Measurements from ENCODE around the gene NEUROD1. TPM values are rescaled to one million over a fixed set of nuclear protein-coding genes. Genes with fewer than 3 reads are reported as not detected.
A peak's percentile ranks its signal among the peaks of the same experiment; 100 is the strongest.

Gene NEUROD1
- total RNA-seq, 1 donor from 2014 or later, result not detected

DNA sequence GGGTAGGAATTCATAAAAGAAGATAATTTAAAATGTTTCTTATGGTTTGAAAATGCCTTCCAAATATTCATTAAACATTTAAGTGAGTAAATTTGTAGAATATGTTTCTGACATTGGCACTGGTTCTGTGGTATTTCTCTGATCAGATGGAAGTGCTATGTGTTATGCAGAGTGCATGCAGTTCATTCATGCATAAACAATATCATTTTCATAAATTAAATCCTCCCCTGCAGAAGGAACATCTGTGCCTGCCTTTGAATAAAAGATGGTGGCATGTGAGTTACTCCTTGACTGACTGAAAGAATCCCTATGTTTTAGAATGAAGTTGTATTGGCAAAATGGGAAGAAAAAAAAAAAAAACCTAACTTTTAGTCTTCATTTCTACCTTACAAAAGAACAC lies 5.9 kb downstream of the NEUROD1 start:
- intact Hi-C loops (cut with micrococcal nuclease), result no loop called here

DNA sequence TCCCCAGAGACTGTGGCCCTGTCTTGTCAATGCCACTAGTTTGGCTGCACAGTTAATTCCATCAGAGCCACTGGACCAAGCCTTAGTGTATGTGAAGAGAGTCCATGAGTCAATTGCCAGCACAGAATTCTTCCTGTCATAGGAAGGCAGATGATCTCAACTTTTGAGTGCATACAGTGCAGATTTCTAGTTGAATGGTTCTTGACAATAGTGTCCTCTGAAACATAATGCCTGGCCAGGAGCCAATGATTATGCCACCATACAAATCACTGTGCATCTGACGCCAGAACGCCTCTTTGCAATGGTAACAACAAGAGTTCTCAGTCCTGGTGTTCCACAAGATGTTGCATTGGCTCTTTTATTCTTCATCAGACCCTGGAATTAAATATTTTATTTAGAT lies 7.1 kb downstream of the NEUROD1 start:
- Mint-ChIP-seq H3K4me3 (ENCODE audit: low read depth) (no peak overlapping the region), H3K36me3 (ENCODE audit: low read depth) (no peaks in the 10 kb centered on the region), H3K9me3 (no peaks in the 10 kb centered on the region), H3K4me1 (ENCODE audit: low read depth) (peaks cover 6% of the 10 kb centered on the region), H3K27ac (no peak overlapping the region), H3K27me3 (ENCODE audit: low read depth) (peaks cover 64% of the 10 kb centered on the region)
- intact Hi-C loops (cut with micrococcal nuclease), result no loop called here
- DNase-seq (ENCODE audit: low spot score), result no peak

More for the DNA sequence above, 5.9 kb downstream of the NEUROD1 start:
- Mint-ChIP-seq H3K4me1 (ENCODE audit: low read depth) (peaks cover 10% of the 10 kb centered on the region), H3K36me3 (ENCODE audit: low read depth) (peaks cover 5% of the 10 kb centered on the region), H3K4me3 (ENCODE audit: low read depth) (no peak overlapping the region), H3K27ac (no peak overlapping the region), H3K9me3 (peaks cover 9% of the 10 kb centered on the region), H3K27me3 (ENCODE audit: low read depth) (peaks cover 65% of the 10 kb centered on the region)
- no peak for DNase-seq (ENCODE audit: low spot score)

- peaks cover 60% of the 10 kb centered on the region for H3K27me3 Mint-ChIP-seq (ENCODE audit: low read depth)
- intact Hi-C loops (cut with micrococcal nuclease), result no loop called here
- no peak overlapping the region for H3K4me3 Mint-ChIP-seq (ENCODE audit: low read depth)
- DNase-seq (ENCODE audit: low spot score), result no peak
- H3K27ac Mint-ChIP-seq, result no peak overlapping the region
- peaks cover 1% of the 10 kb centered on the region for H3K4me1 Mint-ChIP-seq (ENCODE audit: low read depth)
- H3K9me3 Mint-ChIP-seq, result no peaks in the 10 kb centered on the region
- no peaks in the 10 kb centered on the region for H3K36me3 Mint-ChIP-seq (ENCODE audit: low read depth)
Measured at GRCh38 chr2:181672255-181673008, 7.9 kb downstream of the NEUROD1 start.

DNA sequence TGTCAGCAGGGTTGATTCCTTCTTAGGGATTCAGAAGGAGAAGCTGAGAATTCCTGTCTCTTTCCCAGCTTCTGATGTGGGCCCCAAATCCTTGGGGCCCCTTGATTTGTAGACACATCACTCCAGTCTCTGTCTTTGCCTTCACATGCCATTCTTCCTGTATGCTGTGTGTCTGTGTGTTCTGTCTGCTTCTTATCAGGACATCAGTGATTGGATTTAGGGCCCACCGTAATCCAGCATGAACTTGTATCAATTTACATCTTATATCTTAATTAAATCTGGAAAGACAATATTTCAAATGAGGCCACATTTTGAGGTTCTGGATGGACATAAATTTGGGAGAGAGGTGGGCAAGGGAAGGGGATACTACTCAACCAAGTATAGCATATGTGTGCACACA lies 9.7 kb downstream of the NEUROD1 start:
- Mint-ChIP-seq H3K9me3 (no peaks in the 10 kb centered on the region), H3K27me3 (ENCODE audit: low read depth) (peaks cover 56% of the 10 kb centered on the region), H3K27ac (no peak overlapping the region), H3K36me3 (ENCODE audit: low read depth) (no peaks in the 10 kb centered on the region), H3K4me3 (ENCODE audit: low read depth) (no peak overlapping the region), H3K4me1 (ENCODE audit: low read depth) (peaks cover 1% of the 10 kb centered on the region)
- intact Hi-C loops (cut with micrococcal nuclease), result no loop called here
- no peak for DNase-seq (ENCODE audit: low spot score)

DNA sequence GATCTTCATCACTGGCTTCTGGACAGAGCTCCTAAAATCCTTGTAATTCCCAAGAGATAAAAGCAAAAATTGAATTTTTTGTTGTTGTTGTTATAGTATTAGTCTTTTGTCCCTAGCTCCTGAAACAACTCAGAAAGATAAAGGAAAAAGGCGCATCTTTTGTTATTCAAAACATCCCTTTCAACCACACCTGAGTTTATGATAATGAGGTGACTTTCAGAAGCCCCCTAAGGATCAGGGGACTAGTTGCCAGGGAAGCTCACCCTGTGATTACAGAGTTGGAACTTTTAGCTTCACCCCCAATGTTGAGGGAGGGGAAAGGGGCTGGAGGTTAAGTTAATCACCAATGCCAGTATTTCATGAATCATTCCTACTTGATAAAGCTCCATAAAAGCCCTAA lies 13.1 kb downstream of the NEUROD1 start:
- no peak for DNase-seq (ENCODE audit: low spot score)
- Mint-ChIP-seq H3K4me1 (ENCODE audit: low read depth) (no peaks in the 10 kb centered on the region), H3K36me3 (ENCODE audit: low read depth) (no peaks in the 10 kb centered on the region), H3K27ac (no peak overlapping the region), H3K27me3 (ENCODE audit: low read depth) (peaks cover 39% of the 10 kb centered on the region), H3K9me3 (no peaks in the 10 kb centered on the region), H3K4me3 (ENCODE audit: low read depth) (no peak overlapping the region)
- intact Hi-C loops (cut with micrococcal nuclease), result no loop called here

GRCh38 chr2:181662287-181662686 lies 18.0 kb downstream of the NEUROD1 start:
- Mint-ChIP-seq H3K4me3 (ENCODE audit: low read depth) (no peak overlapping the region), H3K9me3 (no peaks in the 10 kb centered on the region), H3K36me3 (ENCODE audit: low read depth) (no peaks in the 10 kb centered on the region), H3K27me3 (ENCODE audit: low read depth) (peaks cover 43% of the 10 kb centered on the region), H3K27ac (no peak overlapping the region), H3K4me1 (ENCODE audit: low read depth) (peaks cover under 1% of the 10 kb centered on the region)
- intact Hi-C loops (cut with micrococcal nuclease), result no loop called here
- no peak for DNase-seq (ENCODE audit: low spot score)

- Mint-ChIP-seq H3K4me3 (ENCODE audit: low read depth) (no peak overlapping the region), H3K27ac (no peak overlapping the region), H3K4me1 (ENCODE audit: low read depth) (peaks cover 9% of the 10 kb centered on the region), H3K9me3 (no peaks in the 10 kb centered on the region), H3K27me3 (ENCODE audit: low read depth) (peaks cover 54% of the 10 kb centered on the region), H3K36me3 (ENCODE audit: low read depth) (no peaks in the 10 kb centered on the region)
- DNase-seq (ENCODE audit: low spot score), result no peak
- intact Hi-C loops (cut with micrococcal nuclease), result no loop called here
Measured at GRCh38 chr2:181660181-181660580, 20.1 kb downstream of the NEUROD1 start.

DNA sequence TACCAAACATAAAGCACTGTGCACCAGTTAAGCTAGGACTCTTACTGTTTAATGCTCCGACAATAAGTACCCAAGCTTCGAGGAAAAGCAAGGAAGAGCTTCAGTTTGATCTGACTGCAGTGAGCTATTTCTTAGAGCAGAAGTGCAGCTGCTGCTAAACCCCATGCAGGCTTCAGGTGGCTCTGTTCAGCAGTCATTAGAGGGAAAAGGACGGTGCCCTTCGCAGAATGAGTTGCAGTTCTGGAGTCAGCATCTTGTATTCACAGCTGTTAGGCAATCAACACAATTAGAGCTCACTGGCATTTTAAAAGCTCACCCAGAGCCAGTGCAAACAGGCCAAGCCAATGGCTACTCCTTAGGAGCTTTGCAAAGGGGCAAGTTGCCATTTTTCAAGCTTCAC lies 21.9 kb downstream of the NEUROD1 start:
- H3K4me1 Mint-ChIP-seq (ENCODE audit: low read depth), result peaks cover 9% of the 10 kb centered on the region
- H3K27me3 Mint-ChIP-seq (ENCODE audit: low read depth), result peaks cover 64% of the 10 kb centered on the region
- intact Hi-C loops (cut with micrococcal nuclease), result no loop called here
- H3K27ac Mint-ChIP-seq, result no peak overlapping the region
- DNase-seq (ENCODE audit: low spot score), result no peak
- H3K36me3 Mint-ChIP-seq (ENCODE audit: low read depth), result no peaks in the 10 kb centered on the region
- no peaks in the 10 kb centered on the region for H3K9me3 Mint-ChIP-seq
- no peak overlapping the region for H3K4me3 Mint-ChIP-seq (ENCODE audit: low read depth)

- intact Hi-C loops (cut with micrococcal nuclease), result loop anchor here (2.0 kb wide), 1 partner anchor 21 kb away; no protein-coding TSS in a partner anchor
- Mint-ChIP-seq H3K4me3 (ENCODE audit: low read depth) (peak overlapping the region; percentile 72), H3K4me1 (ENCODE audit: low read depth) (peaks cover 9% of the 10 kb centered on the region), H3K27me3 (ENCODE audit: low read depth) (peaks cover 67% of the 10 kb centered on the region), H3K27ac (no peak overlapping the region), H3K9me3 (no peaks in the 10 kb centered on the region), H3K36me3 (ENCODE audit: low read depth) (no peaks in the 10 kb centered on the region)
- DNase-seq (ENCODE audit: low spot score), result no peak
Measured at GRCh38 chr2:181657379-181657778, 22.9 kb downstream of the NEUROD1 start.

GRCh38 chr2:181656450-181657291 lies 23.6 kb downstream of the NEUROD1 start, which contains the start of gene CERKL:
Gene CERKL, minus strand, starts transcription at chr2:181657105. Its CDS starts 99 bp downstream, at chr2:181657006.
- intact Hi-C loops (cut with micrococcal nuclease), result loop anchor here (2.0 kb wide), 1 partner anchor 22 kb away; no protein-coding TSS in a partner anchor
- no peak for DNase-seq (ENCODE audit: low spot score)
- Mint-ChIP-seq H3K27me3 (ENCODE audit: low read depth) (peaks cover 65% of the 10 kb centered on the region), H3K36me3 (ENCODE audit: low read depth) (no peaks in the 10 kb centered on the region), H3K9me3 (no peaks in the 10 kb centered on the region), H3K4me3 (ENCODE audit: low read depth) (peak within 1 kb of the TSS; percentile 79), H3K4me1 (ENCODE audit: low read depth) (peaks cover 9% of the 10 kb centered on the region), H3K27ac (no peak within 1 kb of the TSS)

DNA sequence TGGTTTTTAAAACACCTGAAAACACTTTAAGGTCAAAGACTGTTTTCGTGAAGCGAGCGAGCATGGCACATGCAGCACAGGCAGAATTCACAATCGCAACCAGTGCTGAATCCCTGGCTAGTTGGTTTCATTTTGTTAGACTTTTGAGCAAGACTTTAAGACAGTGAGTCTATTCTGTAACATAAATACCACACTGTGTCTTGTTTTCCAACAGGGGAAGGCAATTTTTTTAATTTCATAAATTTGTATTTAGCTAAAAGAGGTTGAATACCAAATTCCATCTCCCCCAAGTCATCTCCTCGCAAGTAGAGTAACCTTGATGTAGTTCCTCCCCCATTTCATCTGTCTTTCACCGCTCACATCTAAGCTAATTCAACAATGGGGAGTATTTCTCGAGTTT lies 24.8 kb downstream of the NEUROD1 start:
- peaks cover 73% of the 10 kb centered on the region for H3K27me3 Mint-ChIP-seq (ENCODE audit: low read depth)
- no peak for DNase-seq (ENCODE audit: low spot score)
- intact Hi-C loops (cut with micrococcal nuclease), result no loop called here
- H3K4me1 Mint-ChIP-seq (ENCODE audit: low read depth), result peaks cover 9% of the 10 kb centered on the region
- no peaks in the 10 kb centered on the region for H3K9me3 Mint-ChIP-seq
- H3K4me3 Mint-ChIP-seq (ENCODE audit: low read depth), result no peak overlapping the region
- no peak overlapping the region for H3K27ac Mint-ChIP-seq
- H3K36me3 Mint-ChIP-seq (ENCODE audit: low read depth), result no peaks in the 10 kb centered on the region

DNA sequence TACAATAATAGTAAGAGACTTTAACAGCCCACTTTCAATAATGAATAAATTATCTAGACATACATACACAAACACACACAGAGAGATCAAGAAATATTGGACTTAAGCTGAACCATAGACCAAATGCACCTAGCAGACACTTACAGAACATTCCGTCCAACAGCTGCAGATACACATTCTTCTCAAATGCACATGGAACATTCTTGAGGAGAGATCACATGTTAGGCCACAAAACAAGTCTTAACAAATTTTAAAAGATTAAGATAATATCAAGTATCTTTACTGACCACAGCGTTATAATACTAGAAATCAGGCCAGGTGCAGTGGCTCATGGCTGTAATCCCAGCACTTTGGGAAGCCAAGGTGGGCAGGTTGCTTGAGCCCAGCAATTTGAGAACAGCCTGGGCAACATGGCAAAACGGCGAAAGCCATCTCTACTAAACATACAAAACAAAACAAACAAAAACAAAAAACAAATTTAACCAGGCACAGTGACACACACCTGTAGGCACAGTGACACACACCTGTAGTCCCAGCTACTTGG lies 30.8 kb downstream of the NEUROD1 start:
- intact Hi-C loops (cut with micrococcal nuclease), result no loop called here
- DNase-seq (ENCODE audit: low spot score), result no peak
- Mint-ChIP-seq H3K4me3 (ENCODE audit: low read depth) (no peak overlapping the region), H3K27ac (no peak overlapping the region), H3K4me1 (ENCODE audit: low read depth) (no peaks in the 10 kb centered on the region), H3K27me3 (ENCODE audit: low read depth) (peaks cover 62% of the 10 kb centered on the region), H3K9me3 (no peaks in the 10 kb centered on the region), H3K36me3 (ENCODE audit: low read depth) (no peaks in the 10 kb centered on the region)
